ENCODE measurements around the gene ASTN2.

DNA sequence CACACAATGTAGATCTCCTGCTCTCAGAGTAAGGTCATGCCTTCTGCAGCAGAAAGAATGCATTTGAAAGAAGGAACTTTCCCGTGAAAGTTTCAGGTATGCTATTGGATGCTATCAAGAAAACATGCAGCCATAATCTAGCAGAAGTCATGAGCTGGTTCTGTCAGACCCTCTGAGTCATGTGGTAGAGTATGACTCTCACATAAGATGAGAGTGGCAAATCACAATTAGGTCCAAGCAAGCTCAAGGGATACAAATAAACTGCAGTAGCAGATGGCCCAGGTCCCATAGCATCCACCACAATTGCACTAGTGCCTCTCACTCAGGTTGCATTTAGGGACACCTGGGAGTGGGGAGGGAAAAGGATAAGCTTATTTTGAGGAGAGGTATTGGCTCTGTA lies 292.8 kb downstream of the ASTN2 start:
- TF ChIP-seq, protein P1, sequence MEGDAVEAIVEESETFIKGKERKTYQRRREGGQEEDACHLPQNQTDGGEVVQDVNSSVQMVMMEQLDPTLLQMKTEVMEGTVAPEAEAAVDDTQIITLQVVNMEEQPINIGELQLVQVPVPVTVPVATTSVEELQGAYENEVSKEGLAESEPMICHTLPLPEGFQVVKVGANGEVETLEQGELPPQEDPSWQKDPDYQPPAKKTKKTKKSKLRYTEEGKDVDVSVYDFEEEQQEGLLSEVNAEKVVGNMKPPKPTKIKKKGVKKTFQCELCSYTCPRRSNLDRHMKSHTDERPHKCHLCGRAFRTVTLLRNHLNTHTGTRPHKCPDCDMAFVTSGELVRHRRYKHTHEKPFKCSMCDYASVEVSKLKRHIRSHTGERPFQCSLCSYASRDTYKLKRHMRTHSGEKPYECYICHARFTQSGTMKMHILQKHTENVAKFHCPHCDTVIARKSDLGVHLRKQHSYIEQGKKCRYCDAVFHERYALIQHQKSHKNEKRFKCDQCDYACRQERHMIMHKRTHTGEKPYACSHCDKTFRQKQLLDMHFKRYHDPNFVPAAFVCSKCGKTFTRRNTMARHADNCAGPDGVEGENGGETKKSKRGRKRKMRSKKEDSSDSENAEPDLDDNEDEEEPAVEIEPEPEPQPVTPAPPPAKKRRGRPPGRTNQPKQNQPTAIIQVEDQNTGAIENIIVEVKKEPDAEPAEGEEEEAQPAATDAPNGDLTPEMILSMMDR (IDR thresholded peaks at IDR 0.05 in 8 of 11, conservative IDR thresholded peaks at IDR 0.05 in 3 of 11): no peak
- TF ChIP-seq POLR2A (IDR thresholded peaks at IDR 0.05): no peak
- no peak for TF ChIP-seq POLR2AphosphoS5 (IDR thresholded peaks at IDR 0.05)

Measured in spleen (tissue), 7 donors.